ENCODE measurements around the gene DPEP1. TPM values are rescaled to one million over a fixed set of nuclear protein-coding genes. Genes with fewer than 3 reads are reported as not detected.

The DPEP1 gene
- total RNA-seq, 1 donor from 2014 or later = 3.9 TPM

Other genes with a start within 250 kb of the DPEP1 start
- 27.5 TPM for gene ANKRD11, start 123.1 kb upstream of the DPEP1 start, total RNA-seq
- 78.1 TPM for gene SPG7, start 105.2 kb upstream of the DPEP1 start, total RNA-seq
- 2,357 TPM for gene RPL13, start 53.0 kb upstream of the DPEP1 start, total RNA-seq
- gene CPNE7, start 37.9 kb upstream of the DPEP1 start, total RNA-seq = 14.8 TPM
- gene CHMP1A, start 44.1 kb downstream of the DPEP1 start, total RNA-seq = 66.4 TPM
- gene SPATA33, start 44.2 kb downstream of the DPEP1 start, total RNA-seq = 4.8 TPM
- gene CDK10, start 73.0 kb downstream of the DPEP1 start, total RNA-seq = 22.9 TPM
- 12.5 TPM for gene SPATA2L, start 88.1 kb downstream of the DPEP1 start, total RNA-seq
- 9.7 TPM for gene VPS9D1, start 107.3 kb downstream of the DPEP1 start, total RNA-seq
- 14.2 TPM for gene ZNF276, start 107.9 kb downstream of the DPEP1 start, total RNA-seq
- 10.8 TPM for gene FANCA, start 203.0 kb downstream of the DPEP1 start, total RNA-seq
- 17.0 TPM for gene SPIRE2, start 214.8 kb downstream of the DPEP1 start, total RNA-seq